Measurements from ENCODE around the gene CYP26B1.

The CYP26B1 gene

DNA sequence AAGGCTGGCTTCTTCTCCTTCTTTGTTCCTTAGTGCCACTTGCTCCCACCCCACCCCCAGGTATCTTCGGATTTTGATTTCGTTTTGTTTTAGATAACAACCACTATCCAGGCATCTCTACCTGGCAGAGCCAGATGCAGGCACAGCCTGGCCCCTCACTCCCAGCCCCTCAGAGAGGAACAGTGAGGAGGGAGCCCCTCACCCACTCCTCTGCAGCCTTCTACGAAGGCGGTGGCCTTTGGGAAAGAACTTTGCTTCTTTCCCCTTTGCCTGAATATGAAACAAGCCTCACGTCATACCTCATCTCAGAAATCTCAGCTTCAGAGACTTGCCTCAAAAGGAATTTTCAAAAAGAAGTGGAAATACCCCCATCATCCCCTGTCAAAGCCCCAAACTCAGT is 6.3 kb upstream of the CYP26B1 start:
- DNase-seq: no peak
- TF ChIP-seq EZH2phosphoT487 (IDR thresholded peaks at IDR 0.05; ENCODE audit: low read length) (no peak), EZH2 (optimal IDR thresholded peaks at IDR 0.05; ENCODE audit: low read depth, low read length) (no peak)
- TF ChIP-seq, protein P1, sequence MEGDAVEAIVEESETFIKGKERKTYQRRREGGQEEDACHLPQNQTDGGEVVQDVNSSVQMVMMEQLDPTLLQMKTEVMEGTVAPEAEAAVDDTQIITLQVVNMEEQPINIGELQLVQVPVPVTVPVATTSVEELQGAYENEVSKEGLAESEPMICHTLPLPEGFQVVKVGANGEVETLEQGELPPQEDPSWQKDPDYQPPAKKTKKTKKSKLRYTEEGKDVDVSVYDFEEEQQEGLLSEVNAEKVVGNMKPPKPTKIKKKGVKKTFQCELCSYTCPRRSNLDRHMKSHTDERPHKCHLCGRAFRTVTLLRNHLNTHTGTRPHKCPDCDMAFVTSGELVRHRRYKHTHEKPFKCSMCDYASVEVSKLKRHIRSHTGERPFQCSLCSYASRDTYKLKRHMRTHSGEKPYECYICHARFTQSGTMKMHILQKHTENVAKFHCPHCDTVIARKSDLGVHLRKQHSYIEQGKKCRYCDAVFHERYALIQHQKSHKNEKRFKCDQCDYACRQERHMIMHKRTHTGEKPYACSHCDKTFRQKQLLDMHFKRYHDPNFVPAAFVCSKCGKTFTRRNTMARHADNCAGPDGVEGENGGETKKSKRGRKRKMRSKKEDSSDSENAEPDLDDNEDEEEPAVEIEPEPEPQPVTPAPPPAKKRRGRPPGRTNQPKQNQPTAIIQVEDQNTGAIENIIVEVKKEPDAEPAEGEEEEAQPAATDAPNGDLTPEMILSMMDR (IDR thresholded peaks at IDR 0.05; ENCODE audit: low read length): no peak
- Histone ChIP-seq H3K4me2 (ENCODE audit: low read depth, low read length) (no peak overlapping the region), H3K4me1 (ENCODE audit: low read length) (0 out of 2 replicates have a peak, but pooled peaks cover 4% of the 10 kb centered on the region), H3K9me3 (replicated peaks; ENCODE audit: insufficient read depth, low read length) (no peaks in the 10 kb centered on the region), H3K36me3 (replicated peaks; ENCODE audit: insufficient read depth, low read length) (no peaks in the 10 kb centered on the region), H3K9ac (ENCODE audit: low read length) (no peak overlapping the region), H3K79me2 (ENCODE audit: low read length) (no peaks in the 10 kb centered on the region), H4K20me1 (ENCODE audit: insufficient read depth, low read length) (no peaks in the 10 kb centered on the region), H3K9me2 (replicated peaks; ENCODE audit: insufficient read depth, low read length) (no peaks in the 10 kb centered on the region), H3K4me3 (ENCODE audit: low read length) (no peak overlapping the region), H3F3A (ENCODE audit: insufficient read depth, low read length) (no peaks in the 10 kb centered on the region), H3K27ac (ENCODE audit: low read length) (no peak overlapping the region), H2AFZ (ENCODE audit: low read length) (no peak overlapping the region), H3K27me3 (replicated peaks; ENCODE audit: insufficient read depth, low read length) (0 out of 2 replicates have a peak, but pooled peaks cover 5% of the 10 kb centered on the region)

DNA sequence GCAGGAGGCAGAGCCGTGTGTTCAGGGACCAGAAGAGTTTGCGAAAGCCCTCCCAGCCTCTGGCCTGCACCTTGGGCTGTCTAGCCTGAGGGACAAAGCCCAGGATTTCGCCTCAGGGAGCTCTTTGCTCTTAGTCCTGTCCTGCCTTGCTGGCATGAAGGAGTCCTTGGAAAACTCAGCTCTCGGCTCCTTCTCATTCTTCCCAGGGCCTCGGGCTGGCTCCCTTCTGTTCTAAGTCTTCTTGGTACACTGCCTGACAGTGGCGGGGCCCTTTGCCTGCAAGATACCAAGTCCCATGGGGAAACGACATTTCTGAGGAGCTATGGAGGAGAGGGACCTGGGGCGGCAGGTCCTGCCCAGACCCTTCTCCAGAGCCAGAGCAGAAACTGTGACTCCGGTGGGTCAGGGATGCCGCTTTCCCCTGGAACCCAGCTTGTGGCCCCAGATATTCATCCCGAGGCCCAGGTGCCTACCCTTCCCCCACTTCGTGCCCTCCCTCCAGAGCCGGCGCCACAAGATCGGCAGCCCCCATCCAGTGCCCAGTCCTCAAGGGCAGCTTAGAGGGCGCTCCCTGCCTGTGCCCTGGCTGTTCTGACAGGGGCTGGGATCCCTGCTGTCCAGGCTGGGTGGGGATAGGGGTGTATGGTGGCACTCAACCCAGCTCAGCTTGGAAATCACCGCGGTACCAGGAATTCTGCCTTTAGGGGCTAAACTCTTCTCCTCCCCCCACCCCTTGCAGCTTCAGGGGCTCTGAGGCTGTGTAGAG is 5.5 kb upstream of the CYP26B1 start:
- H4K20me1 ChIP-seq (ENCODE audit: insufficient read depth, low read length): no peaks in the 10 kb centered on the region
- no peak overlapping the region for H3K9ac ChIP-seq (ENCODE audit: low read length)
- TF ChIP-seq, protein P1 (IDR thresholded peaks at IDR 0.05; ENCODE audit: low read length): no peak
- TF ChIP-seq EZH2 (optimal IDR thresholded peaks at IDR 0.05; ENCODE audit: low read depth, low read length) (no peak), EZH2phosphoT487 (IDR thresholded peaks at IDR 0.05; ENCODE audit: low read length) (no peak)
- no peak for DNase-seq
- H3K36me3 ChIP-seq (replicated peaks; ENCODE audit: insufficient read depth, low read length): no peaks in the 10 kb centered on the region
- no peak overlapping the region for H3K4me2 ChIP-seq (ENCODE audit: low read depth, low read length)
- H3K27me3 ChIP-seq (replicated peaks; ENCODE audit: insufficient read depth, low read length): 0 out of 2 replicates have a peak, but pooled peaks cover 5% of the 10 kb centered on the region
- no peak overlapping the region for H3K27ac ChIP-seq (ENCODE audit: low read length)
- no peaks in the 10 kb centered on the region for H3K9me2 ChIP-seq (replicated peaks; ENCODE audit: insufficient read depth, low read length)
- H3K9me3 ChIP-seq (replicated peaks; ENCODE audit: insufficient read depth, low read length): no peaks in the 10 kb centered on the region
- no peak overlapping the region for H2AFZ ChIP-seq (ENCODE audit: low read length)
- H3F3A ChIP-seq (ENCODE audit: insufficient read depth, low read length): no peaks in the 10 kb centered on the region
- no peak overlapping the region for H3K4me3 ChIP-seq (ENCODE audit: low read length)
- H3K4me1 ChIP-seq (ENCODE audit: low read length): 0 out of 2 replicates have a peak, but pooled peaks cover 4% of the 10 kb centered on the region
- H3K79me2 ChIP-seq (ENCODE audit: low read length): no peaks in the 10 kb centered on the region

DNA sequence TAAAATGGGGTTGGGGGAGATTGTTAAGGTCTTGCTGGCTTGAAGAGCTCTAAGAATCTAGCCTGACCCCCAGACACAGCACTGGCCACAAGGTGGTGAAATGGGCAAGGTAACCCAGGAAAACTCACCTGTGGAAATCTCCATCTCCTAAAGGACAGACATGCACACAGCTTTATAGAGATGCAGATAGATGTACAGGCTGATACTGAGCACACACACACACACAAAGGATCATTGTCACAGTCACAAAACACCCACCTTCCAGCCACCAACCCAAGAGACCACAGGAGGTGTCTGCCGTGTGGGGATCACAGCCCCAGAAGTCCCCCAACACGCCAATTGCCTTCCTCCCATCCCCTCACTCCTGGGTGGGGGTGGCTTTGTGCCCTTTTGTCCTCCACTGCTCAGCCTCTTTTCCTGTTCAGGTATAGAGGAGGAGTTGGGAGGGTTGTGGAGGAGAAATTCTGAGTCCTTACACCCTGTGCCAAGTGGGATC is 3.2 kb upstream of the CYP26B1 start:
- Histone ChIP-seq H3K4me3 (ENCODE audit: low read length) (no peak overlapping the region), H3K79me2 (ENCODE audit: low read length) (no peaks in the 10 kb centered on the region), H3K9me2 (replicated peaks; ENCODE audit: insufficient read depth, low read length) (no peaks in the 10 kb centered on the region), H3K36me3 (replicated peaks; ENCODE audit: insufficient read depth, low read length) (no peaks in the 10 kb centered on the region), H3K9ac (ENCODE audit: low read length) (no peak overlapping the region), H4K20me1 (ENCODE audit: insufficient read depth, low read length) (no peaks in the 10 kb centered on the region), H3K4me1 (ENCODE audit: low read length) (peaks cover 8% of the 10 kb centered on the region; the same call in 1 of the 2 replicates), H3K4me2 (ENCODE audit: low read depth, low read length) (peak overlapping the region; percentile 99), H3K27ac (ENCODE audit: low read length) (no peak overlapping the region), H3K9me3 (replicated peaks; ENCODE audit: insufficient read depth, low read length) (no peaks in the 10 kb centered on the region), H3K27me3 (replicated peaks; ENCODE audit: insufficient read depth, low read length) (peaks cover 9% of the 10 kb centered on the region; the same call in 1 of the 2 replicates), H3F3A (ENCODE audit: insufficient read depth, low read length) (no peaks in the 10 kb centered on the region), H2AFZ (ENCODE audit: low read length) (no peak overlapping the region)
- TF ChIP-seq, protein P1 (IDR thresholded peaks at IDR 0.05; ENCODE audit: low read length): no peak
- TF ChIP-seq EZH2 (optimal IDR thresholded peaks at IDR 0.05; ENCODE audit: low read depth, low read length): no peak
- no peak for TF ChIP-seq EZH2phosphoT487 (IDR thresholded peaks at IDR 0.05; ENCODE audit: low read length)
- DNase-seq: no peak

All from MM.1S (cell line).